ENCODE data around the gene PCCA. TPM values are rescaled to one million over a fixed set of nuclear protein-coding genes. Genes with fewer than 3 reads are reported as not detected.

PCCA gene
- 9.6 and 29.4 TPM in 2 replicates for total RNA-seq

DNA sequence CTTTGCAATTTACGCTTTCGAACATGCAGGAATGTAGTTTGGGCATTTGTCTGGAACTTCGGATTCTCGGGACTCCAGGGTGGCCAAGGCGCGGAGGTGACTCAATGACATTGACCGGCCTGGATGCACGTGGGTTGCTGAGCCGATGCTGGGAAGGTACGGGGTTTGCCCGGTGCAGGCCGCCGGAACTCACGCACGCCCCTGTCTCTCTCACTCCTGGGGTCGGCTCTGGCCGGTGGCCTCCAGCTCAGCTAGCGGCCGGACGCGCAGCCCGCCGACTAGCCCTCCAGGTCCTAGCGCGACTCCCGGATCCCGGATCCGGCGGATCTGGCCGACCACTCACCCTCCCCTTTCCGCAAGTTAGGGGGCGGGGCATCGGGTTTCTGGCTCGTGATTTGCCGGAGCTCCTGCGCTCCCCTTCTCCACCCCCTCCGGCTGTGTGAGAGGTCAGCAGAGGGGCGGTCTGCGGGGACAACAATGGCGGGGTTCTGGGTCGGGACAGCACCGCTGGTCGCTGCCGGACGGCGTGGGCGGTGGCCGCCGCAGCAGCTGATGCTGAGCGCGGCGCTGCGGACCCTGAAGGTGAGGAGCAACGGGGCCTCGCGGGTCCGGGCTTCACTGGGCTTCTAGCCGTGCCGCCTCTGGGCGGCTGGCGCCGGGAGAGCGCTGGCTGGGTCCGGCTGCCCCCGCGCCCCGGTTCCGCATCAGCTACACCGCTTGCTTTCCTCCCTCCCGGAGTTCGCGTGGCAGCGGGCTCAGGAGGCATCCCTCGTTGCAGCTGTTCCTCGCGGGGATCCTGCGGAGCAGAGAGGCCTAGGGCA, at the start of gene PCCA:
Gene PCCA, plus strand, starts transcription at position 450 of the 821 bp plus-strand sequence. Its CDS starts 28 bp downstream, at position 478.

Other genes with a start within 250 kb of the PCCA start
- not detected in 2 replicates for gene ZIC5, start 117.3 kb upstream of the PCCA start, total RNA-seq
- 0.18 TPM in 1 of 2 replicates, not detected in the other for gene ZIC2, start 107.3 kb upstream of the PCCA start, total RNA-seq